Measurements from ENCODE around the gene TNNT3.

DNA sequence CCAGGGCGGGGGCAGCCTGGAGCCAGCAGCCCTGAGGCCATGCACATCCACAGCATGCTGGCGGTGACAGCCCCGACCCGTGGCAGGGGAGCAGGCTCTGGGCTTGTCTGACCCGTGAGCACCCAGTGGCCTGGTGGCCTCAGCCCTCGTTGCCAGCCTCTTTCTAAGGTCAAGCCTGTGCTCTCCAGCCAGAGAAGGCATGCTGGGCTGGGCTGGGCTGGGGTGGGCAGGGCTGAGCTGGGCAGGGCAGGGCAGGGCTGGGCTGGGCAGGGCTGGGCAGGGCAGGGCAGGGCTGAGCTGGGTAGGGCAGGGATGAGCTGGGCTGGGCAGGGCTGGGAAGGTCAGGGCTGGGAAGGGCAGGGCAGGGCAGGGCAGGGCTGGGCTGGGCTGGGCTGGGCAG is 67.5 kb downstream of the TNNT3 start:
- TF ChIP-seq CTCF (IDR thresholded peaks at IDR 0.05) (no peak), POLR2A (IDR thresholded peaks at IDR 0.05; ENCODE audit: low read length) (no peak), RAD21 (conservative IDR thresholded peaks at IDR 0.05 in 1 of 2, IDR thresholded peaks at IDR 0.05 in 1 of 2) (no peak), RCOR1 (IDR thresholded peaks at IDR 0.05; ENCODE audit: low read depth, low read length) (no peak), ATOH8 (CRISPR knock-in tag; IDR thresholded peaks at IDR 0.05; ENCODE audit: low read depth) (no peak), NR3C1 (IDR thresholded peaks at IDR 0.05) (no peak), EHMT2 (IDR thresholded peaks at IDR 0.05; ENCODE audit: low read depth) (no peak), EP300 (IDR thresholded peaks at IDR 0.05) (no peak), RFX5 (IDR thresholded peaks at IDR 0.05) (no peak)
